Mononuclear cell (primary cell): ENCODE data around the gene SORBS1. TPM values are rescaled to one million over a fixed set of nuclear protein-coding genes. Genes with fewer than 3 reads are reported as not detected.

Source experiments
- H3K27me3 ChIP-seq: 2 replicates; pipeline ENCODE4 v1.6.0; 2011; ENCODE audit warnings: low read length, control low read depth; ENCODE audit not compliant: insufficient read depth
- H3K4me1 ChIP-seq: 2 replicates; pipeline ENCODE4 v1.5.1; 2011; ENCODE audit warnings: mild to moderate bottlenecking, low read length, control low read depth; ENCODE audit not compliant: insufficient read depth
- H3K4me3 ChIP-seq: 2 replicates; pipeline ENCODE4 v1.5.1; 2011; ENCODE audit warnings: mild to moderate bottlenecking, low read length, moderate library complexity
- H3K9me3 ChIP-seq: 2 replicates; pipeline ENCODE4 v1.5.1; 2011; ENCODE audit warnings: low read depth, mild to moderate bottlenecking, control low read depth, low read length
- total RNA-seq: library from RNA; depleted of rRNA; stranded (reverse); fragments of >200 nt; gene quantifications from one replicate; pipeline ENCODE4 v1.2.3, GENCODE V29; 2012

The SORBS1 gene
- total RNA-seq, 1 donor = 5.2 TPM

- Histone ChIP-seq H3K4me3 (no peak overlapping the region), H3K27me3 (no peaks in the 10 kb centered on the region), H3K9me3 (no peaks in the 10 kb centered on the region), H3K4me1 (no peaks in the 10 kb centered on the region)
Measured at GRCh38 chr10:95537542-95537927, 23.6 kb downstream of the SORBS1 start.

- Histone ChIP-seq H3K27me3 (no peaks in the 10 kb centered on the region), H3K9me3 (no peaks in the 10 kb centered on the region), H3K4me3 (no peak overlapping the region), H3K4me1 (no peaks in the 10 kb centered on the region)
Measured at GRCh38 chr10:95536894-95537541, 24.2 kb downstream of the SORBS1 start.

- Histone ChIP-seq H3K9me3 (no peaks in the 10 kb centered on the region), H3K27me3 (no peaks in the 10 kb centered on the region), H3K4me3 (no peak overlapping the region), H3K4me1 (no peaks in the 10 kb centered on the region)
Measured at GRCh38 chr10:95536017-95536416, 25.2 kb downstream of the SORBS1 start.

- H3K9me3 ChIP-seq = no peaks in the 10 kb centered on the region
- H3K4me3 ChIP-seq = no peak overlapping the region
- no peaks in the 10 kb centered on the region for H3K4me1 ChIP-seq
- H3K27me3 ChIP-seq = no peaks in the 10 kb centered on the region
Measured at GRCh38 chr10:95535526-95535925, 25.6 kb downstream of the SORBS1 start.

- no peaks in the 10 kb centered on the region for H3K4me1 ChIP-seq
- no peaks in the 10 kb centered on the region for H3K27me3 ChIP-seq
- no peaks in the 10 kb centered on the region for H3K9me3 ChIP-seq
- H3K4me3 ChIP-seq = no peak overlapping the region
Measured at GRCh38 chr10:95533590-95533989, 27.6 kb downstream of the SORBS1 start.

- H3K27me3 ChIP-seq = no peaks in the 10 kb centered on the region
- no peaks in the 10 kb centered on the region for H3K9me3 ChIP-seq
- H3K4me3 ChIP-seq = no peak overlapping the region
- no peaks in the 10 kb centered on the region for H3K4me1 ChIP-seq
Measured at GRCh38 chr10:95532536-95532935, 28.6 kb downstream of the SORBS1 start.

- Histone ChIP-seq H3K27me3 (no peaks in the 10 kb centered on the region), H3K9me3 (no peaks in the 10 kb centered on the region), H3K4me1 (no peaks in the 10 kb centered on the region), H3K4me3 (no peak overlapping the region)
Measured at GRCh38 chr10:95531994-95532399, 29.2 kb downstream of the SORBS1 start.

- no peaks in the 10 kb centered on the region for H3K27me3 ChIP-seq
- no peaks in the 10 kb centered on the region for H3K9me3 ChIP-seq
- H3K4me3 ChIP-seq = no peak overlapping the region
- no peaks in the 10 kb centered on the region for H3K4me1 ChIP-seq
Measured at GRCh38 chr10:95531058-95531809, 29.9 kb downstream of the SORBS1 start.

GRCh38 chr10:95530561-95530960, 30.6 kb downstream of the SORBS1 start:
- H3K4me3 ChIP-seq = no peak overlapping the region
- H3K9me3 ChIP-seq = no peaks in the 10 kb centered on the region
- no peaks in the 10 kb centered on the region for H3K27me3 ChIP-seq
- no peaks in the 10 kb centered on the region for H3K4me1 ChIP-seq

- H3K4me1 ChIP-seq = no peaks in the 10 kb centered on the region
- no peaks in the 10 kb centered on the region for H3K27me3 ChIP-seq
- H3K4me3 ChIP-seq = no peak overlapping the region
Measured at GRCh38 chr10:95530029-95530428, 31.1 kb downstream of the SORBS1 start.

GRCh38 chr10:95526044-95526443, 35.1 kb downstream of the SORBS1 start:
- Histone ChIP-seq H3K4me3 (no peak overlapping the region), H3K27me3 (no peaks in the 10 kb centered on the region), H3K4me1 (no peaks in the 10 kb centered on the region), H3K9me3 (no peaks in the 10 kb centered on the region)

More at GRCh38 chr10:95530029-95530428, 31.1 kb downstream of the SORBS1 start:
- H3K9me3 ChIP-seq = no peaks in the 10 kb centered on the region

GRCh38 chr10:95525033-95525418, 36.1 kb downstream of the SORBS1 start:
- Histone ChIP-seq H3K4me3 (no peak overlapping the region), H3K4me1 (no peaks in the 10 kb centered on the region), H3K27me3 (no peaks in the 10 kb centered on the region), H3K9me3 (no peaks in the 10 kb centered on the region)

- no peaks in the 10 kb centered on the region for H3K9me3 ChIP-seq
- no peaks in the 10 kb centered on the region for H3K4me1 ChIP-seq
- no peaks in the 10 kb centered on the region for H3K27me3 ChIP-seq
- no peak overlapping the region for H3K4me3 ChIP-seq
Measured at GRCh38 chr10:95524358-95525032, 36.7 kb downstream of the SORBS1 start.

- Histone ChIP-seq H3K4me1 (no peaks in the 10 kb centered on the region), H3K9me3 (no peaks in the 10 kb centered on the region), H3K27me3 (no peaks in the 10 kb centered on the region), H3K4me3 (no peak overlapping the region)
Measured at GRCh38 chr10:95522117-95522516, 39.1 kb downstream of the SORBS1 start.

- Histone ChIP-seq H3K4me1 (no peaks in the 10 kb centered on the region), H3K4me3 (no peak overlapping the region), H3K27me3 (no peaks in the 10 kb centered on the region), H3K9me3 (no peaks in the 10 kb centered on the region)
Measured at GRCh38 chr10:95520617-95521016, 40.6 kb downstream of the SORBS1 start.
